Middle frontal gyrus (tissue), 1 donor: Measurements from ENCODE around the gene RNF38.
A peak's percentile ranks its signal among the peaks of the same experiment; 100 is the strongest.
"Not testable (repeated sequence)": the region's sequence is repeated elsewhere in the genome, so short reads cannot be mapped to it uniquely, and the experiment has no call there.

Source experiments
- DNase-seq: peaks from one replicate; pipeline ENCODE4 v3.0.0-alpha.2; 2015; ENCODE audit warnings: low spot score; ENCODE audit errors: extremely low spot score

RNF38 gene

GRCh38 chr9:36336131-36336907 lies 63.8 kb downstream of the RNF38 start:
- DNase-seq, result no peak

GRCh38 chr9:36332006-36332405 lies 68.1 kb downstream of the RNF38 start:
- no peak for DNase-seq

- peak; percentile 32 for DNase-seq
Measured at GRCh38 chr9:36328798-36329411, 71.2 kb downstream of the RNF38 start.

- no peak for DNase-seq
Measured at GRCh38 chr9:36325081-36325828, 74.8 kb downstream of the RNF38 start.

- no peak for DNase-seq
Measured at GRCh38 chr9:36323926-36324325, 76.1 kb downstream of the RNF38 start.

GRCh38 chr9:36322462-36322861 lies 77.6 kb downstream of the RNF38 start:
- no peak for DNase-seq

- DNase-seq, result not testable (repeated sequence)
Measured at GRCh38 chr9:36321903-36322302, 78.2 kb downstream of the RNF38 start.

- no peak for DNase-seq
Measured at GRCh38 chr9:36320466-36320865, 79.6 kb downstream of the RNF38 start.

GRCh38 chr9:36319806-36320205 lies 80.3 kb downstream of the RNF38 start:
- DNase-seq, result no peak

GRCh38 chr9:36319183-36319582 lies 80.9 kb downstream of the RNF38 start:
- no peak for DNase-seq

- no peak for DNase-seq
Measured at GRCh38 chr9:36318212-36318802, 81.8 kb downstream of the RNF38 start.

- no peak for DNase-seq
Measured at GRCh38 chr9:36317766-36318165, 82.3 kb downstream of the RNF38 start.

- peak; percentile 74 for DNase-seq
Measured at GRCh38 chr9:36316611-36317317, 83.3 kb downstream of the RNF38 start.

GRCh38 chr9:36316049-36316448 lies 84.0 kb downstream of the RNF38 start:
- no peak for DNase-seq

GRCh38 chr9:36315283-36315682 lies 84.8 kb downstream of the RNF38 start:
- DNase-seq, result no peak

GRCh38 chr9:36314740-36315139 lies 85.3 kb downstream of the RNF38 start:
- no peak for DNase-seq

GRCh38 chr9:36306471-36307306 lies 93.4 kb downstream of the RNF38 start:
- DNase-seq, result no peak

- DNase-seq, result not testable (repeated sequence)
Measured at GRCh38 chr9:36304366-36304765, 95.7 kb downstream of the RNF38 start.

GRCh38 chr9:36301227-36301626 lies 98.8 kb downstream of the RNF38 start:
- no peak for DNase-seq

GRCh38 chr9:36298566-36298965 lies 101.5 kb downstream of the RNF38 start:
- no peak for DNase-seq
